ENCODE measurements around the gene NRF1.

DNA sequence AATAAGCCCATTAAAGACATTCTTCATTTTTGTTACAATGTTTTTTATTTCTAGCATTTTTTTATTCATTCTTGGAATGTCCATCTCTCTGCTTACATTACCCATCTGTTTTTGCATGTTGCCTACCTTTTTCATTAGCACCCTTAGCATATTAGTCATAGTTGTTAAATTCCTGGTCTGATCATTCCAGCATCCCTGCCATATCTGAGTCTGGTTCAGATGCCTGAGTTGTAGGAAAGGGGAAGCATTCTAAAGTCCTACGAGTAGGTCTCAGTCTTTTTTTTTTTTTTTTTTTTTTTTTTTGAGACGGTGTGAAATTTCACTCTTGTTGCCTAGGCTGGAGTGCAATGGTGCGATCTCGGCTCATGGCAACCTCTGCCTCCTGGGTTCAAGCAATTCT, 19.7 kb upstream of the NRF1 start:
- no peak for TF ChIP-seq POLR2A (IDR thresholded peaks at IDR 0.05)
- TF ChIP-seq, protein P1, sequence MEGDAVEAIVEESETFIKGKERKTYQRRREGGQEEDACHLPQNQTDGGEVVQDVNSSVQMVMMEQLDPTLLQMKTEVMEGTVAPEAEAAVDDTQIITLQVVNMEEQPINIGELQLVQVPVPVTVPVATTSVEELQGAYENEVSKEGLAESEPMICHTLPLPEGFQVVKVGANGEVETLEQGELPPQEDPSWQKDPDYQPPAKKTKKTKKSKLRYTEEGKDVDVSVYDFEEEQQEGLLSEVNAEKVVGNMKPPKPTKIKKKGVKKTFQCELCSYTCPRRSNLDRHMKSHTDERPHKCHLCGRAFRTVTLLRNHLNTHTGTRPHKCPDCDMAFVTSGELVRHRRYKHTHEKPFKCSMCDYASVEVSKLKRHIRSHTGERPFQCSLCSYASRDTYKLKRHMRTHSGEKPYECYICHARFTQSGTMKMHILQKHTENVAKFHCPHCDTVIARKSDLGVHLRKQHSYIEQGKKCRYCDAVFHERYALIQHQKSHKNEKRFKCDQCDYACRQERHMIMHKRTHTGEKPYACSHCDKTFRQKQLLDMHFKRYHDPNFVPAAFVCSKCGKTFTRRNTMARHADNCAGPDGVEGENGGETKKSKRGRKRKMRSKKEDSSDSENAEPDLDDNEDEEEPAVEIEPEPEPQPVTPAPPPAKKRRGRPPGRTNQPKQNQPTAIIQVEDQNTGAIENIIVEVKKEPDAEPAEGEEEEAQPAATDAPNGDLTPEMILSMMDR (IDR thresholded peaks at IDR 0.05) = no peak

All from thyroid gland (tissue), 4 donors.